Stimulated activated naive CD4-positive, alpha-beta T cell (primary cell): ENCODE results near the gene SNX12.
"Not testable (repeated sequence)": the region's sequence is repeated elsewhere in the genome, so short reads cannot be mapped to it uniquely, and the experiment has no call there.

Experiments used
- DNase-seq, 6 experiments: peaks; one replicate each; lab custom pipeline; 2025; lab: John Stamatoyannopoulos, UW

Gene SNX12

GRCh38 chrX:71091263-71091662 lies 23.1 kb upstream of the SNX12 start:
- no peak for DNase-seq

GRCh38 chrX:71085900-71086299 lies 17.8 kb upstream of the SNX12 start:
- DNase-seq = no peak

DNA sequence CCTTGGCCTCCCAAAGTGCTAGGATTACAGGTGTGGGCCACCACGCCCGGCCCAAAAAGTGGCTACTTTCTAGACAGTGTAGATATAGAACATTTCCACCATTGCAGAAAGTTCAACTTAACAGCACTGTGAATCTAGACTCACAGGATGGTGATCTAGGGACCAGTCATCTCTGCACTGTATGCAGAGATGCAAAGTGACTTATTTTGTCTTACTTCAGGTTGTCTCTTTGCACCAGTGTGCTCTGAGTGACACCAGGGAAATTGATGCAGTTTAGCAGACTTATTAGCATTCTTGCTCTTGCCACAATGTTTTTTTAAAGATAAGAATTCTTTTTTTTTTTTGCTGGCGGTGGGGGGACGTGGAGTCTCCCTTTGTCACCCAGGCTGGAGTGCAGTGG lies 14.7 kb upstream of the SNX12 start:
- no peak for DNase-seq

DNA sequence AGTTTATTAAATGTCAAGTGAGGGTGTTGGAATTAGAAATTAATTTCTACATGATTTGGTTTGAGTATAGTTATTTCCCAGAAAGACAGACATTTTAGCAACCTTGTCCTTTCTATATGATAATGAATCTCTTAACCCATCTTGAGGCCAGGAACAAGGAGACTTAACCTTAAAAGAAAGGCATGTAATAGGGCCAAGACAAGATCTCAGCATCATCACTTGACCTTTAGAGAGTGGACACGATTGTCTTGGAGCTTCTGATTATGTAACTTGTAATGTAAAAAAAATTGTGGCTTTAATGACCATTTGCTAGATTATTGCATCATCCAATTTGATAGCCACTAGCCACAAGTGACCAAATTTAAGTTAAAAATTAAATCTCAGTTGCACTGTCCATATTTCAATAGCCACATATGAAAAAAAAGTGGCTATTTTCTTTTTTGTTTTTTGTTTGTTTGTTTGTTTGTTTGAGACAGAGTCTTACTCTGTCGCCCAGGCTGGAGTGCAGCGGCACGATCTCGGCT lies 14.1 kb upstream of the SNX12 start:
- DNase-seq = no peak

DNA sequence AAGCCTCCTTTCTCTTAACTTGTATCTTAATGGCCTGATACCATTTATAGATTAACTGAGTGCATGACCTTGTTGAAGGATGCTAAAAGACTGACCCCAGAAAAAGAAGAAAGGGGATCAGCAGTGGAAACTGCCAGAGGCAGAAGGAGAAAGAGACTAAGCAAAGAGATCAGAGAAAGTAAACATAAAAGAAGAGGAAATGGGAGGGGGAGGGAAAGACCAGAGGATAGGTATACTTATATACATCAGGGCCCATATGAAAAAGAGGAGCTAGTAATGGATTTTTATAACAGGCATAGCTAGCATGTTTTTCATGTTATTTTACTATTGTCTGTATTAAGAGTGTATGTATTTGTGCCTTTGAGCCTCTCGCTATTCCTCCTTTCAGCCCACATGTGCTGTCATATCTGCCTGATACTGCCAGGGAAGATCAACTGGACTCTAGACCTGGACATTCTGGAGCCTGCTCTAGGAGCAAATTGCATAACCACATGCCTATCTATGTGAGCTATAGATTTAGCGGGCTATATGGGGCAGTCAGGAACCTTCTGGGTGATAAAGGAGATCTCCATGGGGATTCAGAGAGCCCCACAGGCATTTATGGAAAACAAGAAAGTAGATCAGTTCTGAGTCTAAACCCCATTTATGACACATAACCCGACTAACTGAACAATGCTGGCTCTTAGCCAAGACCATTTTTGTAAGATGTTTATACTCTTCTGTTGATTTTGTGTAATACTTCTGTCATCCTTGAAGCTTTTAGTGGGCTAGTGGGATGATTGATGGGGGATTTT lies 13.4 kb upstream of the SNX12 start:
- no peak for DNase-seq

DNA sequence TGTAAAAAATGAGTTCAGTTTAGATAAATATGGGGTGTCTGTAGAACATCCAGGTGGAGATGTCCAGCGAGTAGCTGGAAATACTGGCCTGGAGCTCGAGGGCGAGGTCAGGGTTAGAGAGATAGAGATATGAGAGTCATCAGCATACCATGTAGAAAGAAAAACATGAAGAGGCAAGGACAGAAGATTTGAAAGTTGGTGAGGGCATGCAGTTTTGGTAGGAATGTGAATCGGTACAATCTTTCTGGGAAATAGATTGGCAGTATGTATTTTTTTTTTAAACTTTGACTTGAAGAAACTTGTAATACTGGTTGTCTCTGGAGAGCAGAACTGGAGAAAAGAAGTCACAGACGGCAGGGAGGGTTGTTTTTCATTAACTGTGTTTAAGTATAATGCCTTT lies 2.4 kb upstream of the SNX12 start:
- DNase-seq = no peak

DNA sequence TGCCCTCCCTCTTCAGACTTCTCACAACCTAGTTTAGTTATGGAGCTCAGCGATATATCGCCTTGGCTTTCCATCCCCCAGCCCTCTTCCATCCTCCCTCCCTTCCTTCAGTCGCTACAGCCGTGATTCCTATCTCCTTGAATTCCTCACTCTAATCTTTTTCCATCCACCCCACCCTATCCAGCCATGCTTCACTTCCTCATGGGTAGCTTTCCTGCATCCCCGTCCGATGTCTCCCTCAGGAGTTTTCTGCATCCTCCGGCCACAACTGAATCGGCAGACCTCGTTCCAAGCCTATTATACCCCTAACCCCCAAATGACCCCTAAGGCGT lies 456 bp downstream of the SNX12 start:
- DNase-seq = no peak

DNA sequence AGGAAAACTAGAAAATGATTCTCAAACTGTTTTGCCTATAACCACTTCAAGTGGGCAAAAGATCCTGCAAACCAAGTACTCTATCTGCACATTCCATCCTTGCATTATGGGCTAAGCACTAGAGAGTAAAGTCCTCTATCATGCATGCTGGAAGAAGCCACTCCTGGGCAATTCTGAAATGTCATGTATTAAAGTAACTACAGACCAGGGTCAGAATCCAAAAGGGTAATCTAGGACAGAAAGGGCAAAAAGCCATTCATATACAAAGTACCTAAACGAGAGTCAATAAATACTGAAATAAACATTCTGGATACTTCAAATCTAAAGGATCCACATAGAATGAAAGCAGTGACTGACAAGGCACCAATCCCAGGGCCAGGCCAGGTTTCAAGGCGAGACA lies 1.0 kb downstream of the SNX12 start:
- DNase-seq = no peak

- no peak for DNase-seq
These were observed 8.0 kb downstream of the SNX12 start for GRCh38 chrX:71060127-71060526.

- no peak for DNase-seq
These were observed 10.1 kb downstream of the SNX12 start for GRCh38 chrX:71057848-71058530.

- no peak for DNase-seq
These were observed 11.3 kb downstream of the SNX12 start for GRCh38 chrX:71056867-71057266.

DNA sequence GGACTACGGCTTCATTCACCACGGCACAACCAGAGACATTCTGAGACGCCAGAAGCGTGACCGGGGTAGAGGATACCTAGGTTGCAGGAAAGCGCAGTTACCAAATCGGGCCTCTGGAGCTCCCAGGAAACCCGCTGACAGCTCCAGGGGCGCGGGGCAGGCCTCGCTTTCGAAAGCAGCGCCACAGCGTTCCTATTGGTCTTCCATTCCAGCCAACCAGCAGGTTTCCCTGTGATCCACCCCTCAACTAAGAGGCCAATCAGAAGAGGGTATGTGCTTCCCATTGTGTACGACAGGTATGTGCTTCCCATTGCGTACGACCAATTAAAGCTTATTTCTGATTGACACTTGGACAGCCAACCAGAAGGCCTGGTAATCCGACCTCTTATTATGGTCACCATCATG lies 14.9 kb downstream of the SNX12 start:
- DNase-seq = no peak

- no peak for DNase-seq
These were observed 15.4 kb downstream of the SNX12 start for GRCh38 chrX:71052721-71053120.

- not testable (repeated sequence) for DNase-seq
These were observed 20.2 kb downstream of the SNX12 start for GRCh38 chrX:71047891-71048290.

DNA sequence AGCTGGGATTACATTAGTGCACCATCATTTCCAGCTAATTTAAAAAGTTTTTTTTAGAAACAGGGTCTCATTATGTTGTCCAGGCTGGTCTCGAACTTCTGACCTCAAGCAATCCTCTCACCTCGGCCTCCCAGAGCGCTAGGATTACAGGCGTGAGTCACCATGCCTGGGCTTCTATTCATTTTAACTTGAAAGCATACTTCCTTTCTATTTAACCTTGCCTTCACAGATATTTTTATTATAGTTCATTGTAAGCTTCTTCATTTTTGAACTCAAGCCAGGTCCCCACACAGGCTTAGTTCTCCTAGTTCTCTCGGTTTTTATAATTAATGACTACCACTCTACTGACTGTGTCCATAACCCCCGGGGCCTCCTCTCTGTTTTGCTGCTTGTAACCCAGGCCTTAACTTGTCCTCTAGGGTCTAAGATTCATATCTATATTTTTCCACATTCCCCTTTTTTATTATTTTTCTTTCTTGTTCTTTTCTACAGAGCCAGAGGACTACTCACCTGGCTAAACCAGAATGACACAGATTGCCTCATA lies 50.7 kb downstream of the SNX12 start:
- no peak for DNase-seq
